Measurements from ENCODE around the gene GMPPB. TPM values are rescaled to one million over a fixed set of nuclear protein-coding genes. Genes with fewer than 3 reads are reported as not detected.

GMPPB gene
- total RNA-seq, 2 experiments from 2014 or later, result 40.7 to 54.5 TPM

GRCh38 chr3:49747792-49748480 is 24.2 kb upstream of the GMPPB start:
- ChIA-PET CTCF (ENCODE audit: unreplicated experiment) (no interaction called here), POLR2A (interaction anchor here (1.0 kb wide), 1 partner anchor 26 kb away, joined by 3 read pairs; no protein-coding TSS in a partner anchor)
- Histone ChIP-seq H2AFZ (ENCODE audit: low read length) (no peak overlapping the region), H3K4me3 (ENCODE audit: low read depth, low read length, poor library complexity, severe bottlenecking) (no peak overlapping the region), H3K4me1 (ENCODE audit: insufficient read depth, low read length, poor library complexity, severe bottlenecking) (no peaks in the 10 kb centered on the region), H3K9me2 (ENCODE audit: insufficient read depth, low read length) (no peaks in the 10 kb centered on the region), H4K20me1 (ENCODE audit: insufficient read depth, low read length) (no peaks in the 10 kb centered on the region), H3K27ac (ENCODE audit: low read depth, low read length, poor library complexity, severe bottlenecking) (no peak overlapping the region), H3K36me3 (ENCODE audit: insufficient read depth, low read length) (peaks cover 12% of the 10 kb centered on the region; the same call in 1 of the 2 replicates), H3K9me3 (ENCODE audit: low read length) (no peaks in the 10 kb centered on the region), H3K79me2 (ENCODE audit: insufficient read depth, low read depth, low read length) (no peaks in the 10 kb centered on the region; the same call in 1 of the 2 replicates), H3K4me2 (ENCODE audit: low read length) (no peak overlapping the region)
- TF ChIP-seq, protein P1, sequence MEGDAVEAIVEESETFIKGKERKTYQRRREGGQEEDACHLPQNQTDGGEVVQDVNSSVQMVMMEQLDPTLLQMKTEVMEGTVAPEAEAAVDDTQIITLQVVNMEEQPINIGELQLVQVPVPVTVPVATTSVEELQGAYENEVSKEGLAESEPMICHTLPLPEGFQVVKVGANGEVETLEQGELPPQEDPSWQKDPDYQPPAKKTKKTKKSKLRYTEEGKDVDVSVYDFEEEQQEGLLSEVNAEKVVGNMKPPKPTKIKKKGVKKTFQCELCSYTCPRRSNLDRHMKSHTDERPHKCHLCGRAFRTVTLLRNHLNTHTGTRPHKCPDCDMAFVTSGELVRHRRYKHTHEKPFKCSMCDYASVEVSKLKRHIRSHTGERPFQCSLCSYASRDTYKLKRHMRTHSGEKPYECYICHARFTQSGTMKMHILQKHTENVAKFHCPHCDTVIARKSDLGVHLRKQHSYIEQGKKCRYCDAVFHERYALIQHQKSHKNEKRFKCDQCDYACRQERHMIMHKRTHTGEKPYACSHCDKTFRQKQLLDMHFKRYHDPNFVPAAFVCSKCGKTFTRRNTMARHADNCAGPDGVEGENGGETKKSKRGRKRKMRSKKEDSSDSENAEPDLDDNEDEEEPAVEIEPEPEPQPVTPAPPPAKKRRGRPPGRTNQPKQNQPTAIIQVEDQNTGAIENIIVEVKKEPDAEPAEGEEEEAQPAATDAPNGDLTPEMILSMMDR (conservative IDR thresholded peaks at IDR 0.05; ENCODE audit: low read length), result no peak
- TF ChIP-seq EZH2phosphoT487 (IDR thresholded peaks at IDR 0.05; ENCODE audit: borderline replicate concordance, low read depth, low read length), result no peak
- no TSS peak for BruUV-seq (replicated peaks)
- no peak for DNase-seq (ENCODE audit: low spot score)
- intact Hi-C loops (cut with micrococcal nuclease; ENCODE audit: unreplicated experiment), result no loop called here

DNA sequence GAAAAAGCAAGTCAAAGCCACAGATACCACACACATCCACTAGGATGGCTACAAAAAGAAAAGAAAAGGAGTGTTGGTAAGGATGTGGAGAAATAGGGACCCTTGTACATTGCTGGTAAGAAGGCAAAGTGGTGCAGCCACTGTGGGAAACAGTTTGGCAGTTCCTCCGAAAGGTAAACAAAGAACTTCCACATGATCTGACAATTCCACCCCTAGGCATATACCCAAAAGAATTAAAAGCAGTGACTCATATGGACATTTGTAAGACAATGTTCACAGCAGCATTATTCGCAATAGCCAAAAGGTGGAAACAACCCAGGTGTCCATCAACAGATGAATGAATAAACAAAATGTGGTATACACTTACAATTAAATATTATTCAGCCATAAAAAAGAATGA is 22.2 kb upstream of the GMPPB start:
- no peak overlapping the region for H3K4me2 ChIP-seq (ENCODE audit: low read length)
- no peak overlapping the region for H3K4me3 ChIP-seq (ENCODE audit: low read depth, low read length, poor library complexity, severe bottlenecking)
- intact Hi-C loops (cut with micrococcal nuclease; ENCODE audit: unreplicated experiment), result no loop called here
- no peak for DNase-seq (ENCODE audit: low spot score)
- CTCF ChIA-PET (ENCODE audit: unreplicated experiment), result no interaction called here
- BruUV-seq (replicated peaks), result no TSS peak
- no peaks in the 10 kb centered on the region for H4K20me1 ChIP-seq (ENCODE audit: insufficient read depth, low read length)
- no peaks in the 10 kb centered on the region for H3K4me1 ChIP-seq (ENCODE audit: insufficient read depth, low read length, poor library complexity, severe bottlenecking)
- H2AFZ ChIP-seq (ENCODE audit: low read length), result no peak overlapping the region
- no peak overlapping the region for H3K27ac ChIP-seq (ENCODE audit: low read depth, low read length, poor library complexity, severe bottlenecking)
- peaks cover 12% of the 10 kb centered on the region; the same call in 1 of the 2 replicates for H3K36me3 ChIP-seq (ENCODE audit: insufficient read depth, low read length)
- POLR2A ChIA-PET, result no interaction called here
- no peaks in the 10 kb centered on the region for H3K9me2 ChIP-seq (ENCODE audit: insufficient read depth, low read length)
- no peaks in the 10 kb centered on the region; the same call in 1 of the 2 replicates for H3K79me2 ChIP-seq (ENCODE audit: insufficient read depth, low read depth, low read length)
- TF ChIP-seq, protein P1 (conservative IDR thresholded peaks at IDR 0.05; ENCODE audit: low read length), result no peak
- TF ChIP-seq EZH2phosphoT487 (IDR thresholded peaks at IDR 0.05; ENCODE audit: borderline replicate concordance, low read depth, low read length), result no peak
- H3K9me3 ChIP-seq (ENCODE audit: low read length), result no peaks in the 10 kb centered on the region

GRCh38 chr3:49740427-49740826 is 16.7 kb upstream of the GMPPB start:
- Histone ChIP-seq H3K4me2 (ENCODE audit: low read length) (no peak overlapping the region), H2AFZ (ENCODE audit: low read length) (no peak overlapping the region), H3K4me3 (ENCODE audit: low read depth, low read length, poor library complexity, severe bottlenecking) (no peak overlapping the region), H3K9me3 (ENCODE audit: low read length) (no peaks in the 10 kb centered on the region), H3K27ac (ENCODE audit: low read depth, low read length, poor library complexity, severe bottlenecking) (no peak overlapping the region), H3K36me3 (ENCODE audit: insufficient read depth, low read length) (peaks cover 33% of the 10 kb centered on the region), H4K20me1 (ENCODE audit: insufficient read depth, low read length) (no peaks in the 10 kb centered on the region), H3K4me1 (ENCODE audit: insufficient read depth, low read length, poor library complexity, severe bottlenecking) (no peaks in the 10 kb centered on the region), H3K79me2 (ENCODE audit: insufficient read depth, low read depth, low read length) (no peaks in the 10 kb centered on the region), H3K9me2 (ENCODE audit: insufficient read depth, low read length) (no peaks in the 10 kb centered on the region)
- intact Hi-C loops (cut with micrococcal nuclease; ENCODE audit: unreplicated experiment), result no loop called here
- CTCF ChIA-PET (ENCODE audit: unreplicated experiment), result no interaction called here
- no TSS peak for BruUV-seq (replicated peaks)
- TF ChIP-seq EZH2phosphoT487 (IDR thresholded peaks at IDR 0.05; ENCODE audit: borderline replicate concordance, low read depth, low read length), result no peak
- TF ChIP-seq, protein P1 (conservative IDR thresholded peaks at IDR 0.05; ENCODE audit: low read length), result no peak
- no peak for DNase-seq (ENCODE audit: low spot score)
- POLR2A ChIA-PET, result no interaction called here
